Naive B cell (primary cell): Measurements from ENCODE around the gene SIX6. TPM values are rescaled to one million over a fixed set of nuclear protein-coding genes. Genes with fewer than 3 reads are reported as not detected.

Source experiments
- ATAC-seq, 2 donors: fragments of 150-1000 bp; cut with Tn5 transposase; 2 replicates each; pipeline ENCODE4 v1.10.0; 2021; ENCODE audit warnings: low read depth in 2 of 2, mild to moderate bottlenecking in 2 of 2, moderate library complexity in 2 of 2
- DNase-seq: peaks from one replicate; pipeline ENCODE4 v3.0.0; 2022
- H3K27ac Mint-ChIP-seq, 6 donors: one replicate each; pipeline ENCODE4 v1.8.0; 2020 to 2022; ENCODE audit warnings: mild to moderate bottlenecking in 6 of 6, mixed read lengths in 6 of 6, moderate library complexity in 5 of 6, inconsistent platforms in 2 of 6
- H3K27me3 Mint-ChIP-seq, 3 donors: one replicate each; pipeline ENCODE4 v1.8.0; 2021 to 2022; ENCODE audit warnings: mixed read lengths in 3 of 3, mild to moderate bottlenecking in 1 of 3
- H3K36me3 Mint-ChIP-seq, 2 donors: one replicate each; pipeline ENCODE4 v1.8.0; 2020 to 2022; ENCODE audit warnings: mixed read lengths in 2 of 2, inconsistent platforms in 1 of 2, mild to moderate bottlenecking in 1 of 2
- H3K4me1 Mint-ChIP-seq, 3 donors: one replicate each; pipeline ENCODE4 v1.8.0; 2020 to 2022; ENCODE audit warnings: mixed read lengths in 3 of 3, inconsistent platforms in 1 of 3, mild to moderate bottlenecking in 1 of 3, moderate library complexity in 1 of 3
- H3K4me3 Mint-ChIP-seq, 8 donors: one replicate each; pipeline ENCODE4 v1.8.0; 2020 to 2022; ENCODE audit warnings: mild to moderate bottlenecking in 8 of 8, mixed read lengths in 8 of 8, moderate library complexity in 8 of 8, inconsistent platforms in 2 of 8
- H3K9me3 Mint-ChIP-seq, 7 donors: one replicate each; pipeline ENCODE4 v1.8.0; 2020 to 2022; ENCODE audit warnings: mixed read lengths in 7 of 7, mild to moderate bottlenecking in 5 of 7, inconsistent platforms in 2 of 7, moderate library complexity in 1 of 7
- polyA plus RNA-seq, 6 donors: library from polyadenylated mRNA; unstranded; fragments of 300-500 nt; fragmentation: Illumina TruSeq; gene quantifications; one replicate each; pipeline ENCODE4 v1.2.3, GENCODE V29; 2021; ENCODE audit warnings: low read depth in 6 of 6

SIX6 gene
- polyA plus RNA-seq, 6 donors from 2014 or later, result not detected

GRCh38 chr14:60537663-60538062 is 28.7 kb downstream of the SIX6 start:
- H3K9me3 Mint-ChIP-seq, result peaks cover 0 to 40% (median 19%) of the 10 kb centered on the region in 7 donors
- DNase-seq, result no peak
- no peaks in the 10 kb centered on the region for H3K4me1 Mint-ChIP-seq
- no peak for ATAC-seq
- peaks cover 14 to 22% (median 14%) of the 10 kb centered on the region in 3 donors for H3K27me3 Mint-ChIP-seq
- no peaks in the 10 kb centered on the region for H3K36me3 Mint-ChIP-seq
- no peak overlapping the region for H3K4me3 Mint-ChIP-seq
- no peak overlapping the region for H3K27ac Mint-ChIP-seq

GRCh38 chr14:60544659-60545058 is 35.7 kb downstream of the SIX6 start:
- Mint-ChIP-seq H3K36me3 (peaks cover 0 to 11% of the 10 kb centered on the region in 2 donors), H3K9me3 (peaks cover 13 to 60% (median 31%) of the 10 kb centered on the region in 7 donors), H3K27me3 (peaks cover 11 to 30% (median 27%) of the 10 kb centered on the region in 3 donors), H3K4me3 (no peak overlapping the region), H3K4me1 (no peaks in the 10 kb centered on the region), H3K27ac (no peak overlapping the region)
- ATAC-seq, result no peak
- DNase-seq, result no peak

- no peak overlapping the region for H3K4me3 Mint-ChIP-seq
Observed at GRCh38 chr14:60553808-60554207, 44.9 kb downstream of the SIX6 start.

GRCh38 chr14:60561845-60562746 is 53.1 kb downstream of the SIX6 start:
- Mint-ChIP-seq H3K27me3 (peaks cover 8 to 25% (median 17%) of the 10 kb centered on the region in 3 donors), H3K36me3 (no peaks in the 10 kb centered on the region), H3K4me1 (peaks cover 0 to 5% (median 0%) of the 10 kb centered on the region in 3 donors), H3K4me3 (no peak overlapping the region), H3K9me3 (no peaks in the 10 kb centered on the region), H3K27ac (no peak overlapping the region)
- no peak for ATAC-seq
- DNase-seq, result no peak

More at GRCh38 chr14:60553808-60554207, 44.9 kb downstream of the SIX6 start:
- H3K9me3 Mint-ChIP-seq, result peaks cover under 1 to 13% (median 3%) of the 10 kb centered on the region in 7 donors
- H3K27me3 Mint-ChIP-seq, result peaks cover 24 to 45% (median 36%) of the 10 kb centered on the region in 3 donors
- ATAC-seq (no peak), DNase-seq (no peak)
- no peaks in the 10 kb centered on the region for H3K4me1 Mint-ChIP-seq
- H3K27ac Mint-ChIP-seq, result no peak overlapping the region
- H3K36me3 Mint-ChIP-seq, result peaks cover 0 to 4% of the 10 kb centered on the region in 2 donors

Other genes with a start within 250 kb of the SIX6 start
- gene C14orf39, start 23.1 kb upstream of the SIX6 start, polyA plus RNA-seq, result not detected
- gene SIX1, start 140.3 kb downstream of the SIX6 start, polyA plus RNA-seq, result not detected
- gene SIX4, start 215.2 kb downstream of the SIX6 start, polyA plus RNA-seq, result not detected
- gene MNAT1, start 225.6 kb downstream of the SIX6 start, polyA plus RNA-seq, result 10 to 100 TPM; 14.5 to 27.4 (median 22.1) TPM